Fibroblast of pulmonary artery (primary cell): Measurements from ENCODE around the gene CELF6.
A peak's percentile ranks its signal among the peaks of the same experiment; 100 is the strongest.

Experiments used
- DNase-seq: peaks from one replicate; pipeline ENCODE4 v3.0.0-alpha.2; 2010; ENCODE audit warnings: low read depth
- H3K4me3 ChIP-seq: replicated peaks from 2 replicates; pipeline ENCODE4 v1.5.1; 2011; ENCODE audit warnings: low read depth, mild to moderate bottlenecking, control low read depth, low read length, moderate library complexity
- TF ChIP-seq, protein P1 (sequence below): IDR thresholded peaks from 2 replicates; pipeline ENCODE4 v1.5.1; 2011; ENCODE audit warnings: mild to moderate bottlenecking, control low read depth, low read length, inconsistent platforms; ENCODE audit errors: missing control alignments

The CELF6 gene

DNA sequence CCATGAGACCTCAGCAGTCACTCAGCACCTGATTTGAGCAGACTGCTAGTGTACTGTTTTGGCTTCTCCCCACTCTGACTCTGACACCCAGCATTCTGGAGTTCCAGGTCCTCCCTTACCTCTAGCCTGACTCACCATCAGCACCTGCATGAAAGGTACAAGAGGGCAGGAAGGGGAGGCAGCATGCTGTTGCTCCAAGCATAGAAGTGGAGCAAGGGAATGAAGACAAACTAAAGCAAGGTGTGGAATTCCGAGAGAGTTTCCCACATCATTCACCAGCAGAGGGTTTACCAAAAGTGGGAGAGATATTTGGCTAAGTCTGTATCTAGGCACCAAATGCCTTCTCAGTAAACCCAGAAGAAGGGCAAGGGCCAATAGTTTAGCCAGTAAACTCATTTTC is 34.5 kb upstream of the CELF6 start:
- no peak overlapping the region for H3K4me3 ChIP-seq
- TF ChIP-seq, protein P1, sequence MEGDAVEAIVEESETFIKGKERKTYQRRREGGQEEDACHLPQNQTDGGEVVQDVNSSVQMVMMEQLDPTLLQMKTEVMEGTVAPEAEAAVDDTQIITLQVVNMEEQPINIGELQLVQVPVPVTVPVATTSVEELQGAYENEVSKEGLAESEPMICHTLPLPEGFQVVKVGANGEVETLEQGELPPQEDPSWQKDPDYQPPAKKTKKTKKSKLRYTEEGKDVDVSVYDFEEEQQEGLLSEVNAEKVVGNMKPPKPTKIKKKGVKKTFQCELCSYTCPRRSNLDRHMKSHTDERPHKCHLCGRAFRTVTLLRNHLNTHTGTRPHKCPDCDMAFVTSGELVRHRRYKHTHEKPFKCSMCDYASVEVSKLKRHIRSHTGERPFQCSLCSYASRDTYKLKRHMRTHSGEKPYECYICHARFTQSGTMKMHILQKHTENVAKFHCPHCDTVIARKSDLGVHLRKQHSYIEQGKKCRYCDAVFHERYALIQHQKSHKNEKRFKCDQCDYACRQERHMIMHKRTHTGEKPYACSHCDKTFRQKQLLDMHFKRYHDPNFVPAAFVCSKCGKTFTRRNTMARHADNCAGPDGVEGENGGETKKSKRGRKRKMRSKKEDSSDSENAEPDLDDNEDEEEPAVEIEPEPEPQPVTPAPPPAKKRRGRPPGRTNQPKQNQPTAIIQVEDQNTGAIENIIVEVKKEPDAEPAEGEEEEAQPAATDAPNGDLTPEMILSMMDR: no peak
- DNase-seq: no peak

DNA sequence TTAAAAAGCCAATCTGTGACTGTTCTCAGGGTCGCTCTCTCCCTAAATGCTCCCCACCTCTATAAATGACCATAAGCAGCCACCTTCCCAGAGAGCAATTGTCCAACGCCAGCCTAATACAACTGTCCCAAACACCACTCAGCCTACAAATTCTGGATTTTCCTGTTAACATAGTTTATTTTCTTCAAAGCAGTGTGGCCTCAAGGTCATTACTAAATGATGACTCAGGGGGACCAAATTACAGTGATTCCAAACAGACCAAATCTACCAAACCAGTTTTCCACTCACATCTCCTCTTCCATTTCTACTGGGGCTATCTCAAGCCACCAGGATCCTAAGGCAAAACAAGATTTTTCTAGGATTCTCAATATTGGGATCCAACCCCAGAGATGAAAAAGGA is 33.3 kb upstream of the CELF6 start:
- no peak overlapping the region for H3K4me3 ChIP-seq
- TF ChIP-seq, protein P1: no peak
- DNase-seq: no peak

DNA sequence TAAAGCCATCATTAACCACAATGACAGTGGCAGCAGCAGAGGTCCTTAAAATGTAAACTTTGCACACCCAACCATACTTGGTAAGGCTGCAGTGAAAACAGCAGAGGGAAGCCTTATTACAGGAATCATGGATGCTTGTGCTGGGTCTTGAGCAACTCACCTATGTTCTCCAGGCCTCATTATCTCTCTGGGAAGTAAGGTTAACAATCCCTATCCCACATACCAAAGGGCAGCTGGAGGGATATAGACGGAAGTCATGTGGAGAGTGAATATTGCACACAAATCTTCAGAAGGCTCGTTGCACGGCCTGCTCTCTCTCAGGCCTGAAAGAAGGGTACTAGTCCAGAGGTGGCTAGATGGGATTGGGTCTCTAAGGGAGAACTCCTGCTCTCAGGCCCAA is 25.8 kb upstream of the CELF6 start:
- no peak overlapping the region for H3K4me3 ChIP-seq
- TF ChIP-seq, protein P1: no peak
- DNase-seq: no peak

DNA sequence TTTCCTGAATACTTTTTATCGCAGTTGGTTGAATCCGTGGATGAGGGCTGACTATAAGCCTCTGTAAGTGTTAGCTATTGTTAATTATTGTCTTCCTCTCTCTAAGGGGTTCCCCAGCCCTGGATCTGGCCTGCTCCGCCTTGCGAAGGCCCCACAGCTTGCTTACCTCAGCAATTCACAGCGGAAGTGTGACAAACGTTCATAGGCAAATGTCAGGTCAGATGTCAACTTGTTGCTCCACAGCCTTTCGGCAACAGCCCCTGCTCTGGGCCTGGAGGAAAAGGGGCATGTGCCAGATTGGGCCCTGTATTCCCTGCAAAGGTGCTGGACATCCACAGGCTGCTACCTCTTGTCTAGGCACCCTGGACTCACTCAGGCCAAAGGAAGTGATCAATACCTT is 25.3 kb upstream of the CELF6 start:
- no peak for DNase-seq
- H3K4me3 ChIP-seq: no peak overlapping the region
- TF ChIP-seq, protein P1: no peak

DNA sequence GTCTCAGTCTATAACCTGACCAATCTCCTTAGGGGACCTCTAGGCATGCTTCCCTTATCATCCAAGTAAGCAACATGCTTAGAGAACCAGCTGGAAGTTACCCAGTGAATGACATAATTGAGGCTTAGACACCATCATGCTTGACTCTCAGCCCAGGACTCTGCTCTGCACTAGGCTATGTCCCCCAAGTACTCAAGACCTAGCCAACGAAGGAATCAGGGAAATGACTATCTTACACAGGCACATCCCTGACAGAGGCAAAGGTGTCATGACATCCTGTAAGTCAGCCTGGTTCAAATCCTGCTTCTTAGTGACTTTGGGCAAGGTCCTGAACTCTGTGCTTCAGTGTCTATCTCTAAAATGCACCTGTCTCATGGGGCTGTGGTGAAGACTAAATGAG is 24.6 kb upstream of the CELF6 start:
- DNase-seq: no peak
- TF ChIP-seq, protein P1: no peak
- H3K4me3 ChIP-seq: no peak overlapping the region

DNA sequence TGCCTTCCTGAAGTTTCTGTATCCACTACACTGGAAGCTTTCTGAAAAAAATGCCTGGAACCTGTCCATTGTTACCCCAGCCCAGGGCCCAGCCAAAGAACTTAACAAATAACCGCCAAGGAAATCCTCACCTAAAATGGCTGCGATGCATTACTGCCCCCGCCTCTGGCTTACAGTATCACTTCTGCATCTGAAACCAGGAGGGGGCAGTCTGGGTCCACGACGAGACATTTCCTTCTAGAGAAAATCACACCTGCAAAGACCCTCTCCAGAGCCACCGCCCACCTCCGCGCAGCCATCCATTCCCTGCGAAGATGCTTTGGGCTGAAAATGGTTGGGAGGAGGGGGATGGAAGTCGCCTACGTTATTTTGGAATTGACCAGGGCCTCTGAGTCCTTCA is 22.4 kb upstream of the CELF6 start:
- DNase-seq: peak; percentile 31
- TF ChIP-seq, protein P1: peak; percentile 43
- no peak overlapping the region for H3K4me3 ChIP-seq

DNA sequence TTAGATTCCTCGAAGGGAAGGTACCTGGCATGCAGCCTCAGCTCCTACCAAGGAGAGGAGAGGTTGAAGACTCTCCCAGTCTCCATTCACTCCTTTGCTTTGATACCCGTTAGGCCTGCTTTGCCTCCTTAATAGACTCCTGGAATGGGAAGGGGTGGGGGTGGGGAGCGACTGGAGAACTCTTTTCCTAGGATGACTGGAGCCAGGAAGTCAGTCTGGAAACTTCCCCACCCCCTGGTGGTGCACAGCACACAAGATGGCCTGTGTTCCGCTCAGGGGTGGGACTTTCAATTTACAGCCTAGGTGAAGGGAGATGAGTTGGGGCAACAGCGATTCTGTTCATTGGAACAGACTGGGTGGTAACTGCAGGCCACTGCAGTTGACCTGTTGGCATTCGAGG is 21.4 kb upstream of the CELF6 start:
- H3K4me3 ChIP-seq: no peak overlapping the region
- TF ChIP-seq, protein P1: peak; percentile 9
- peak; percentile 7 for DNase-seq
